ENCODE measurements around the gene CCL7. TPM values are rescaled to one million over a fixed set of nuclear protein-coding genes. Genes with fewer than 3 reads are reported as not detected.

Gene CCL7
- total and polyA plus RNA-seq, 2 experiments from 2014 or later = 0.69 TPM; not detected in 1

DNA sequence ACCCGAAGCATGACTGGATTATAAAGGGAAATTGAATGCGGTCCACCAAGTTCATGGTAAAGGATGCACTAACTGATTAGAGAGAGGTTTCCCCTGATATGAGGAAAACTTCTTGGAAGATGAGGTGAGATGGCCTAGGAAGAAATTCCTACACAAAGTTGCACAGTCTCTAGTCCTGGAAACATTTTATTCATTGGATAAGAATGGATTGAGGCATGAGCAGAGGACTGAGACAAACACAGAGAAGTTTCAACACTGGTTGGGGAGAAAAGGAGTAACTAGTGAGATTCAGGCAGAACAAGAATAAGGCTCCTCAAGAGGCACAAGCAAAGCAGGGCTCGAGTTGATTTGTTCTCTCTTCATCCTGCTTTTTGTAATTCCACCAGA lies 16.9 kb upstream of the CCL7 start:
- H3K9me2 ChIP-seq (replicated peaks; ENCODE audit: insufficient read depth) = no peaks in the 10 kb centered on the region
- TF ChIP-seq, protein P1, sequence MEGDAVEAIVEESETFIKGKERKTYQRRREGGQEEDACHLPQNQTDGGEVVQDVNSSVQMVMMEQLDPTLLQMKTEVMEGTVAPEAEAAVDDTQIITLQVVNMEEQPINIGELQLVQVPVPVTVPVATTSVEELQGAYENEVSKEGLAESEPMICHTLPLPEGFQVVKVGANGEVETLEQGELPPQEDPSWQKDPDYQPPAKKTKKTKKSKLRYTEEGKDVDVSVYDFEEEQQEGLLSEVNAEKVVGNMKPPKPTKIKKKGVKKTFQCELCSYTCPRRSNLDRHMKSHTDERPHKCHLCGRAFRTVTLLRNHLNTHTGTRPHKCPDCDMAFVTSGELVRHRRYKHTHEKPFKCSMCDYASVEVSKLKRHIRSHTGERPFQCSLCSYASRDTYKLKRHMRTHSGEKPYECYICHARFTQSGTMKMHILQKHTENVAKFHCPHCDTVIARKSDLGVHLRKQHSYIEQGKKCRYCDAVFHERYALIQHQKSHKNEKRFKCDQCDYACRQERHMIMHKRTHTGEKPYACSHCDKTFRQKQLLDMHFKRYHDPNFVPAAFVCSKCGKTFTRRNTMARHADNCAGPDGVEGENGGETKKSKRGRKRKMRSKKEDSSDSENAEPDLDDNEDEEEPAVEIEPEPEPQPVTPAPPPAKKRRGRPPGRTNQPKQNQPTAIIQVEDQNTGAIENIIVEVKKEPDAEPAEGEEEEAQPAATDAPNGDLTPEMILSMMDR (IDR thresholded peaks at IDR 0.05; ENCODE audit: poor library complexity) = no peak
- TF ChIP-seq EZH2 (IDR thresholded peaks at IDR 0.05; ENCODE audit: borderline replicate concordance) (no peak), EZH2phosphoT487 (IDR thresholded peaks at IDR 0.05; ENCODE audit: low read depth, severe bottlenecking, unreplicated experiment) (no peak)
- H3K79me2 ChIP-seq = no peaks in the 10 kb centered on the region
- no peak overlapping the region for H2AFZ ChIP-seq
- H4K20me1 ChIP-seq (ENCODE audit: insufficient read depth, poor library complexity, severe bottlenecking) = no peaks in the 10 kb centered on the region
- 71% methylated on average over 3 of the region's 3 CpGs for whole genome bisulfite sequencing (ENCODE audit: low lambda C conversion rate, missing lambda C conversion rate)
- H3K4me3 ChIP-seq = no peak overlapping the region
- H3K27me3 ChIP-seq = no peaks in the 10 kb centered on the region
- no peak for DNase-seq (ENCODE audit: low spot score)
- H3K4me2 ChIP-seq = peak overlapping the region; percentile 18
- H3K9me3 ChIP-seq (ENCODE audit: low read depth) = no peaks in the 10 kb centered on the region
- peak overlapping the region; percentile 88 for H3K27ac ChIP-seq
- H3K4me1 ChIP-seq (ENCODE audit: insufficient read depth) = peaks cover 57% of the 10 kb centered on the region
- no peaks in the 10 kb centered on the region for H3K36me3 ChIP-seq (replicated peaks; ENCODE audit: insufficient read depth, low read depth)

DNA sequence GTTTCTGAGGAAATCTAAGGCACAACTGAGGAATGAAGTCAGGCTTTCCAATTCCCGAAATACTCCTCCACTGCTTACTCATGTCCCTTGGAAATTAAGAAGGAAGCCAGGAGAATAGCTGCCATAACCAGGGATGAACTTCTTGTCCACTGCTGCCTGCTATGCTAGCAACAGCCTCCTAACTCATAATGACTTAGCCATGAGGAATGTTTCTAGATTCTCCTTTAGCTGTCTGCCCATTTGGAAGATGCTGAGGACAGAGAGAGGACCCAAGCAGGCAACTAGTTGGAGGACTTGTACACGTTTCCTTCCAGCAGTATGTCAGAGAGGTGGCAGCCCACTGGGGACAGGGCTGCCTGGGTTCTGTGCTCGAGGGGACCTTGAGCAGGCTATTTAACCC lies 15.9 kb upstream of the CCL7 start:
- H4K20me1 ChIP-seq (ENCODE audit: insufficient read depth, poor library complexity, severe bottlenecking) = no peaks in the 10 kb centered on the region
- H3K9me3 ChIP-seq (ENCODE audit: low read depth) = no peaks in the 10 kb centered on the region
- no peak overlapping the region for H2AFZ ChIP-seq
- TF ChIP-seq, protein P1 (IDR thresholded peaks at IDR 0.05; ENCODE audit: poor library complexity) = no peak
- TF ChIP-seq EZH2phosphoT487 (IDR thresholded peaks at IDR 0.05; ENCODE audit: low read depth, severe bottlenecking, unreplicated experiment) (no peak), EZH2 (IDR thresholded peaks at IDR 0.05; ENCODE audit: borderline replicate concordance) (no peak)
- H3K4me3 ChIP-seq = no peak overlapping the region
- H3K27me3 ChIP-seq = no peaks in the 10 kb centered on the region
- no peaks in the 10 kb centered on the region for H3K36me3 ChIP-seq (replicated peaks; ENCODE audit: insufficient read depth, low read depth)
- DNase-seq (ENCODE audit: low spot score) = no peak
- H3K79me2 ChIP-seq = no peaks in the 10 kb centered on the region
- H3K27ac ChIP-seq = peak overlapping the region; percentile 88
- no peaks in the 10 kb centered on the region for H3K9me2 ChIP-seq (replicated peaks; ENCODE audit: insufficient read depth)
- peak overlapping the region; percentile 79 for H3K4me2 ChIP-seq
- H3K4me1 ChIP-seq (ENCODE audit: insufficient read depth) = peaks cover 47% of the 10 kb centered on the region
- 63% methylated on average over 3 of the region's 3 CpGs for WGBS (ENCODE audit: low lambda C conversion rate, missing lambda C conversion rate)

DNA sequence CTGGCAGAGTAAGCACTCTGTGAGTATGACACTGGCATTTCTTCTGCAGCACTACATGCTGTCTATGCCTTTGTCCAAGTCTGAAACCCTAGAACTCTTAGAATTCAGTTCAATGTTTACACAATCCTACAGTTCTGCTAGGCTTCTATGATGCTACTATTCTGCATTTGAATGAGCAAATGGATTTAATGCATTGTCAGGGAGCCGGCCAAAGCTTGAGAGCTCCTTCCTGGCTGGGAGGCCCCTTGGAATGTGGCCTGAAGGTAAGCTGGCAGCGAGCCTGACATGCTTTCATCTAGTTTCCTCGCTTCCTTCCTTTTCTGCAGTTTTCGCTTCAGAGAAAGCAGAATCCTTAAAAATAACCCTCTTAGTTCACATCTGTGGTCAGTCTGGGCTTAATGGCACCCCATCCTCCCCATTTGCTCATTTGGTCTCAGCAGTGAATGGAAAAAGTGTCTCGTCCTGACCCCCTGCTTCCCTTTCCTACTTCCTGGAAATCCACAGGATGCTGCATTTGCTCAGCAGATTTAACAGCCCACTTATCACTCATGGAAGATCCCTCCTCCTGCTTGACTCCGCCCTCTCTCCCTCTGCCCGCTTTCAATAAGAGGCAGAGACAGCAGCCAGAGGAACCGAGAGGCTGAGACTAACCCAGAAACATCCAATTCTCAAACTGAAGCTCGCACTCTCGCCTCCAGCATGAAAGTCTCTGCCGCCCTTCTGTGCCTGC lies 15.2 kb upstream of the CCL7 start, which contains the start of gene CCL2:
Gene CCL2 (plus strand): TSS at position 635 of the 730 bp plus-strand sequence. CDS start 65 bp downstream, at position 700.
- WGBS (ENCODE audit: low lambda C conversion rate, missing lambda C conversion rate) = 7% methylated on average over 11 of the region's 11 CpGs
- H3K9me2 ChIP-seq (replicated peaks; ENCODE audit: insufficient read depth) = no peaks in the 10 kb centered on the region
- H3K4me3 ChIP-seq = peak within 1 kb of the TSS; percentile 28
- peaks cover 40% of the 10 kb centered on the region for H3K4me1 ChIP-seq (ENCODE audit: insufficient read depth)
- TF ChIP-seq EZH2 (IDR thresholded peaks at IDR 0.05; ENCODE audit: borderline replicate concordance) = no peak
- TF ChIP-seq, protein P1 (IDR thresholded peaks at IDR 0.05; ENCODE audit: poor library complexity) = no peak
- TF ChIP-seq EZH2phosphoT487 (IDR thresholded peaks at IDR 0.05; ENCODE audit: low read depth, severe bottlenecking, unreplicated experiment) = no peak
- peak within 1 kb of the TSS; percentile 79 for H3K4me2 ChIP-seq
- H2AFZ ChIP-seq = peak within 1 kb of the TSS; percentile 51
- H3K36me3 ChIP-seq (replicated peaks; ENCODE audit: insufficient read depth, low read depth) = no peaks in the 10 kb centered on the region
- H3K9me3 ChIP-seq (ENCODE audit: low read depth) = no peaks in the 10 kb centered on the region
- H3K79me2 ChIP-seq = no peaks in the 10 kb centered on the region
- no peaks in the 10 kb centered on the region for H4K20me1 ChIP-seq (ENCODE audit: insufficient read depth, poor library complexity, severe bottlenecking)
- peak within 1 kb of the TSS; percentile 88 for H3K27ac ChIP-seq
- DNase-seq (ENCODE audit: low spot score) = peak; percentile 84
- H3K27me3 ChIP-seq = no peaks in the 10 kb centered on the region

Measured in hepatocyte (in vitro differentiated cells).